Stimulated activated CD8-positive, alpha-beta memory T cell treated with anti-CD3 and anti-CD28 coated beads, Interleukin-7, amount 100 ng/mL, for 48 hours (primary cell): Measurements from ENCODE around the gene NEK5.
A peak's percentile ranks its signal among the peaks of the same experiment; 100 is the strongest.
"Not testable (repeated sequence)": the region's sequence is repeated elsewhere in the genome, so short reads cannot be mapped to it uniquely, and the experiment has no call there.

Experiments used
- DNase-seq, 2 donors: peaks; one replicate each; pipeline ENCODE4 v3.0.0-alpha.2; 2020; ENCODE audit warnings: low read depth in 1 of 2; ENCODE audit errors: extremely low read depth in 1 of 2

Gene NEK5

GRCh38 chr13:52070929-52071523 lies 57.8 kb downstream of the NEK5 start:
- DNase-seq = peak in 1 of 2 donors; percentile 5

GRCh38 chr13:52067237-52067636 lies 61.6 kb downstream of the NEK5 start:
- DNase-seq = no peak

- no peak for DNase-seq
Observed at GRCh38 chr13:52061587-52061986, 67.3 kb downstream of the NEK5 start.

- DNase-seq = not testable (repeated sequence)
Observed at GRCh38 chr13:52061064-52061463, 67.8 kb downstream of the NEK5 start.

- DNase-seq = no peak
Observed at GRCh38 chr13:52053460-52053859, 75.4 kb downstream of the NEK5 start.

GRCh38 chr13:52051400-52051799 lies 77.5 kb downstream of the NEK5 start:
- DNase-seq = no peak

GRCh38 chr13:52048516-52048915 lies 80.4 kb downstream of the NEK5 start:
- DNase-seq = no peak

- no peak for DNase-seq
Observed at GRCh38 chr13:52047463-52047862, 81.4 kb downstream of the NEK5 start.

GRCh38 chr13:52043675-52044074 lies 85.2 kb downstream of the NEK5 start:
- no peak for DNase-seq

GRCh38 chr13:52036037-52036436 lies 92.8 kb downstream of the NEK5 start:
- no peak for DNase-seq

- no peak for DNase-seq
Observed at GRCh38 chr13:52034616-52035226, 94.2 kb downstream of the NEK5 start.

- no peak for DNase-seq
Observed at GRCh38 chr13:52033039-52033438, 95.8 kb downstream of the NEK5 start.

GRCh38 chr13:52030401-52030800 lies 98.5 kb downstream of the NEK5 start:
- not testable (repeated sequence) for DNase-seq

GRCh38 chr13:52029569-52029968 lies 99.3 kb downstream of the NEK5 start:
- no peak for DNase-seq

GRCh38 chr13:52027832-52028231 lies 101.0 kb downstream of the NEK5 start:
- no peak for DNase-seq

- DNase-seq = no peak
Observed at GRCh38 chr13:52026246-52026626, 102.6 kb downstream of the NEK5 start.

- DNase-seq = no peak
Observed at GRCh38 chr13:52025475-52026245, 103.2 kb downstream of the NEK5 start.

GRCh38 chr13:52024481-52024880 lies 104.4 kb downstream of the NEK5 start, which contains the start of gene UTP14C:
UTP14C (plus strand) TSS chr13:52024691; CDS start chr13:52028805, 4,114 bp downstream.
- DNase-seq = no peak

- DNase-seq = no peak
Observed at GRCh38 chr13:52022356-52022755, 106.5 kb downstream of the NEK5 start.

- no peak for DNase-seq
Observed at GRCh38 chr13:52020191-52020590, 108.7 kb downstream of the NEK5 start.

GRCh38 chr13:52016296-52016695 lies 112.6 kb downstream of the NEK5 start:
- DNase-seq = no peak

GRCh38 chr13:52012512-52012836 lies 116.4 kb downstream of the NEK5 start:
- no peak for DNase-seq
